Activated T-cell treated with anti-CD3 and anti-CD28 coated beads, Interleukin-2, amount 50 U/mL, for 72 hours (primary cell): Measurements from ENCODE around the gene TMEM225. TPM values are rescaled to one million over a fixed set of nuclear protein-coding genes. Genes with fewer than 3 reads are reported as not detected.
A peak's percentile ranks its signal among the peaks of the same experiment; 100 is the strongest.

Experiments used
- ATAC-seq, 2 donors: fragments of 150-1000 bp; cut with Tn5 transposase; replicated peaks in 1 of 2; 2 replicates each; pipeline ENCODE4 v1.10.0; 2021; ENCODE audit warnings: moderate library complexity in 2 of 2, mild to moderate bottlenecking in 1 of 2
- DNase-seq, 2 donors: peaks; one replicate each; pipeline ENCODE4 v3.0.0; 2021 to 2022; ENCODE audit warnings: mixed read lengths in 1 of 2
- H3K27ac Mint-ChIP-seq: one replicate; pipeline ENCODE4 v1.8.0; 2022; ENCODE audit warnings: mild to moderate bottlenecking, moderate library complexity, mixed read lengths
- H3K27me3 Mint-ChIP-seq: one replicate; pipeline ENCODE4 v1.8.0; 2022; ENCODE audit warnings: low read depth, mixed read lengths
- H3K36me3 Mint-ChIP-seq, 2 donors: one replicate each; pipeline ENCODE4 v1.8.0; 2022; ENCODE audit warnings: mixed read lengths in 2 of 2, mild to moderate bottlenecking in 1 of 2; ENCODE audit not compliant: insufficient read depth in 2 of 2
- H3K4me1 Mint-ChIP-seq: one replicate; pipeline ENCODE4 v1.8.0; 2022; ENCODE audit warnings: low read depth, mixed read lengths
- H3K4me3 Mint-ChIP-seq, 2 donors: one replicate each; pipeline ENCODE4 v1.8.0; 2022; ENCODE audit warnings: mild to moderate bottlenecking in 2 of 2, mixed read lengths in 2 of 2, moderate library complexity in 2 of 2
- H3K9me3 Mint-ChIP-seq, 2 donors: one replicate each; pipeline ENCODE4 v1.8.0; 2022; ENCODE audit warnings: mixed read lengths in 2 of 2
- total RNA-seq, 2 donors: library from RNA; stranded (reverse); gene quantifications; one replicate each; pipeline ENCODE4 v1.2.3, GENCODE V29; 2022

The TMEM225 gene
- total RNA-seq, 2 donors from 2014 or later, result not detected

DNA sequence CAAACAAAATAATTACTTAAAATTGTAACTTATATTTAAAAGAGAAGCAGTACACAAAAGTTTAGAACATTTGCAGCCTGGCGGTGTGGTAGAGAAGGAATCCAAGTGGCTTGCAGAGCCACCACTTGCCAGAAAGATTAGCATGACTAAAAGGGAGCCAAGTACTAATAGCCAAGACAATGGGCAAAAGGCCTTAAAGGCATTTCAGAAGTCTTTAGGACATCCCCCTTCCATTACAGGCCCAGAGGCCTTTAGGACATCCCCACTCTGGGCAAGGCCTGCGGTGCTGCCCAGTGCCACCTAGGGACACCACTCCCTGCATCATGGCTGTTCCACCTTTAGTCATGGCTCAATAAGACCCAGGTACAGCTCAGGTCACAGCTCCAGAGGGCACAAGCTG lies 32.4 kb downstream of the TMEM225 start:
- Mint-ChIP-seq H3K36me3 (no peaks in the 10 kb centered on the region), H3K27ac (no peak overlapping the region), H3K9me3 (peaks cover 1 to 6% of the 10 kb centered on the region in 2 donors), H3K4me1 (no peaks in the 10 kb centered on the region), H3K27me3 (peaks cover 10% of the 10 kb centered on the region), H3K4me3 (no peak overlapping the region)
- ATAC-seq (no peak), DNase-seq (no peak)

GRCh38 chr11:123852321-123852720 lies 33.1 kb downstream of the TMEM225 start:
- Mint-ChIP-seq H3K4me1 (no peaks in the 10 kb centered on the region), H3K36me3 (no peaks in the 10 kb centered on the region), H3K9me3 (peaks cover 1 to 6% of the 10 kb centered on the region in 2 donors), H3K27ac (no peak overlapping the region), H3K27me3 (peaks cover 10% of the 10 kb centered on the region), H3K4me3 (no peak overlapping the region)
- DNase-seq (no peak), ATAC-seq (no peak)

DNA sequence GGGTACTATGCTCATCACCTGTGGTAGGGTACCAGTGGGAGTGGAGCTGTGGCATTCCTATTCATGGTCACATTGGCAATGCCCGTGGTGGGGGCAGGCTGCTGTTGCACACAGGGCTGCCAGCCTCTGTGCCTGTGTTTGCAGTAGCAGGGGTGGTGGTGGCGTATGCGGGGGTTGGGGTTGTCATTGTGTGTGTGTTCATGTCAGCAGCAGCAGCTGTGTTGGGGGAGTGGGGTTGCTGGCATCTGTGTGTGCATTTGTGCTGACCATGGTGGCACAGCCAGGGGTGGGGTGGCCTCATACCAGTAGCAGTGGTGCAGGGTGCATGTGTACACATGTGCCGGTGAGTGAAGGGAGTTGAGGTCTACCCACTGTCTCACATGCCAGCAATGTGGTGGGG lies 34.4 kb downstream of the TMEM225 start:
- no peaks in the 10 kb centered on the region for H3K4me1 Mint-ChIP-seq
- H3K4me3 Mint-ChIP-seq, result no peak overlapping the region
- DNase-seq (no peak), ATAC-seq (no peak)
- H3K27ac Mint-ChIP-seq, result no peak overlapping the region
- peaks cover 1 to 3% of the 10 kb centered on the region in 2 donors for H3K9me3 Mint-ChIP-seq
- no peaks in the 10 kb centered on the region for H3K36me3 Mint-ChIP-seq
- peaks cover 10% of the 10 kb centered on the region for H3K27me3 Mint-ChIP-seq

GRCh38 chr11:123841174-123841573 lies 44.3 kb downstream of the TMEM225 start:
- no peak overlapping the region for H3K27ac Mint-ChIP-seq
- no peaks in the 10 kb centered on the region for H3K9me3 Mint-ChIP-seq
- ATAC-seq (peak; percentile 80 to 96), DNase-seq (peak; percentile 5 to 10)
- H3K36me3 Mint-ChIP-seq, result no peaks in the 10 kb centered on the region
- H3K4me3 Mint-ChIP-seq, result no peak overlapping the region
- peaks cover 8% of the 10 kb centered on the region for H3K4me1 Mint-ChIP-seq
- H3K27me3 Mint-ChIP-seq, result peaks cover 10% of the 10 kb centered on the region

DNA sequence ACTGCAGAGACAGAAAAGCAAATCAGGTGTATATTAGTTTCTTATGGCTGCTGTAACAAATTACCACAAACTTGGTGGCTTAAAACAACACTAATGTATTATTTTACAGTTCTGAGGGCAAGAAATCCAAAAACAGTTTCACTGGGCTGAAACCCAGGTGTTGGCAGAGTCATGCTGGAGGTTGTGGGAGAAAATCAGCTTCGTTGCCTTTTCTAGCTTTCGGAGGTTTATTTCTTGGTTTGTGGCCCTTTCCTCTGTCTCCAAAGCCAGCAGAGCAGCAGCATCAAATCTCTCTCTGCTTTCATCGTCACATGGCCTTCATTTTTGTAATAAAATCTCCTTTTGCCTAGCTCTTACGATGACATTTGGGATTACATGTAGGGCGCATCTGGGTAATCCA lies 46.3 kb downstream of the TMEM225 start:
- DNase-seq (no peak), ATAC-seq (no peak)
- Mint-ChIP-seq H3K9me3 (no peaks in the 10 kb centered on the region), H3K4me1 (peaks cover 8% of the 10 kb centered on the region), H3K36me3 (no peaks in the 10 kb centered on the region), H3K4me3 (no peak overlapping the region), H3K27me3 (peaks cover 10% of the 10 kb centered on the region), H3K27ac (no peak overlapping the region)

DNA sequence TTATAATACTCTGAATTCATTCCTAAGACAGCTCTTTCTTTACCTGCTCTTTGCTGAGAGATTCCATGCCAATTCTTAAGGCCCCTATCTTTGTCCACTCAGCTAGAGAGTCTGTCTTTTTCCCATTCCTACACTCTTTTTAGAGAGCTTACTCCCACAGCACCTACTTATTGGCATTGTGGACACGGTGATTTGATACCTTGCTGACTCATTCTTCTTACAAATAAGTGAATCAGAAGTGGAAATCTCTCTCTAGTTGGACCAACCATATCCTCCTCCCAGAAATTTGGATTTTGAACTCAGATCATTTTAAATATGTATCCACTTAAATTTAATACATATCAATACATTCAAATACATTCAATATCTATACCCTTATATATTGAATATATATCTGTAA lies 46.8 kb downstream of the TMEM225 start:
- Mint-ChIP-seq H3K4me1 (peaks cover 8% of the 10 kb centered on the region), H3K9me3 (no peaks in the 10 kb centered on the region), H3K36me3 (no peaks in the 10 kb centered on the region), H3K27ac (no peak overlapping the region), H3K4me3 (no peak overlapping the region), H3K27me3 (peaks cover 10% of the 10 kb centered on the region)
- DNase-seq (no peak), ATAC-seq (no peak)

DNA sequence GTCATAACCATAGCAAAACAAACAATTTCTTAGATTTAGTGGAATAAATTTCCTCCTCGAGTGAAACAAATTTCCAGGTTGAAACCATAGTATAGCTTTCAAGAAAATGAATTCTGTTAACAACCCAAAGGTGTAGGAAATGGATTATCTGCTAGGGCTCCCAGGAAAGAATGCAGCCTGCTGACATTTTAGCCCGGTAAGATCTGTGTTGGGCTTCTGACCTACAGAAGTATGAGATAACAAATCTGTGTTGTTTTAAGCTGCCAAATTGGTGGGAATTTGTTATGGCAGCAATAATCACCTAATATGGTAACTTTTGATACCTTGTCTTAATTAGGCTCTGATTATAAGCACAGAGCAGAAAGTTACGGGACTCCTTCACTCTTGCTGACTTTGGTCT lies 47.3 kb downstream of the TMEM225 start:
- ATAC-seq (no peak), DNase-seq (no peak)
- Mint-ChIP-seq H3K4me1 (peaks cover 8% of the 10 kb centered on the region), H3K36me3 (no peaks in the 10 kb centered on the region), H3K9me3 (no peaks in the 10 kb centered on the region), H3K27ac (no peak overlapping the region), H3K4me3 (no peak overlapping the region), H3K27me3 (peaks cover 10% of the 10 kb centered on the region)

DNA sequence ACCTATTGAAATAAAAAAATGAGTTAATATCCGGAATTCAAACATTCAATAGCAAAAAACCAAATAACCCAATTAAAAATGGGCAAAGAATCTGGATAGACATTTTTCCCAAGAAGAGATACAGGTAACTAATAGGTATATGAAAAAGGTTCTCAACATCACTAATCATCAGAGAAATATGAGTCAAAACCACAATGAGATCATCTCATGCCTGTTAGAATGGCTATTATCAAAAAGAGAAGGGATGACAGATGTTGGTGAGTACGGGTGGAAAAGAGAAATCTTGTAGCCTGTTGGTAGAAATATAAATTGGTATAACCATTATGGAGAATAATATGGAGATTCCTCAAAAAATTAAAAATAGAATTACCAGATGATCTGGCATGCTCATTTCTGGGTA lies 52.4 kb downstream of the TMEM225 start:
- H3K27ac Mint-ChIP-seq, result no peak overlapping the region

More for the DNA sequence above, 52.4 kb downstream of the TMEM225 start:
- DNase-seq (no peak), ATAC-seq (no peak)
- no peak overlapping the region for H3K4me3 Mint-ChIP-seq
- peaks cover 7% of the 10 kb centered on the region for H3K27me3 Mint-ChIP-seq
- H3K36me3 Mint-ChIP-seq, result no peaks in the 10 kb centered on the region
- H3K9me3 Mint-ChIP-seq, result no peaks in the 10 kb centered on the region
- H3K4me1 Mint-ChIP-seq, result no peaks in the 10 kb centered on the region

Other genes starting within 250 kb of the TMEM225 start
- gene SCN3B, start 231.0 kb downstream of the TMEM225 start, total RNA-seq, result under 1 TPM in 1 of 2 donors, not detected in 1; 0.05 TPM
- 10 to 100 TPM in 1 of 2 donors, 1 to 10 TPM in 1; 8.6 to 11.5 TPM for gene ZNF202, start 144.0 kb downstream of the TMEM225 start, total RNA-seq
- gene OR6X1, start 131.2 kb downstream of the TMEM225 start, total RNA-seq, result not detected
- gene OR6M1, start 79.3 kb downstream of the TMEM225 start, total RNA-seq, result not detected
- not detected for gene OR8D4, start 16.5 kb upstream of the TMEM225 start, total RNA-seq
- not detected for gene OR4D5, start 53.9 kb upstream of the TMEM225 start, total RNA-seq
- not detected for gene OR6T1, start 58.2 kb upstream of the TMEM225 start, total RNA-seq
- gene OR10S1, start 92.1 kb upstream of the TMEM225 start, total RNA-seq, result not detected
- not detected for gene OR10G6, start 109.5 kb upstream of the TMEM225 start, total RNA-seq
- gene OR10G4, start 127.3 kb upstream of the TMEM225 start, total RNA-seq, result not detected
- not detected for gene OR10G9, start 137.3 kb upstream of the TMEM225 start, total RNA-seq
- not detected for gene OR10G8, start 141.1 kb upstream of the TMEM225 start, total RNA-seq
- not detected for gene OR10G7, start 155.7 kb upstream of the TMEM225 start, total RNA-seq
- gene VWA5A, start 229.8 kb upstream of the TMEM225 start, total RNA-seq, result 10 to 100 TPM; 14.2 to 19.0 TPM